Chondrocyte (in vitro differentiated cells): ENCODE results near the gene NUP210. TPM values are rescaled to one million over a fixed set of nuclear protein-coding genes. Genes with fewer than 3 reads are reported as not detected.

Experiments
- DNase-seq: peaks from one replicate; pipeline ENCODE4 v3.0.0; 2021; ENCODE audit warnings: mixed read lengths, low spot score
- H3K27ac Mint-ChIP-seq: one replicate; pipeline ENCODE4 v1.8.0; 2021; ENCODE audit warnings: mild to moderate bottlenecking, moderate library complexity, mixed read lengths; ENCODE audit not compliant: unreplicated experiment
- H3K27me3 Mint-ChIP-seq: 2 replicates; pipeline ENCODE4 v1.8.0; 2021; ENCODE audit warnings: low read depth, mixed read lengths
- H3K36me3 Mint-ChIP-seq: 2 replicates; pipeline ENCODE4 v1.8.0; 2021; ENCODE audit warnings: low read depth, mixed read lengths
- H3K4me1 Mint-ChIP-seq: 2 replicates; pipeline ENCODE4 v1.8.0; 2021; ENCODE audit warnings: low read depth, mild to moderate bottlenecking, mixed read lengths
- H3K4me3 Mint-ChIP-seq: one replicate; pipeline ENCODE4 v1.8.0; 2021; ENCODE audit warnings: mild to moderate bottlenecking, moderate library complexity, mixed read lengths; ENCODE audit not compliant: unreplicated experiment
- H3K9me3 Mint-ChIP-seq: 2 replicates; pipeline ENCODE4 v1.8.0; 2021; ENCODE audit warnings: low read depth, mixed read lengths
- CTCF ChIP-seq: fragments of 200-600 bp; sonication (generic); IDR thresholded peaks from 2 replicates; pipeline ENCODE4 v1.5.0; 2021; ENCODE audit warnings: antibody characterized with exemption, mild to moderate bottlenecking, moderate library complexity
- total RNA-seq: library from RNA; stranded (reverse); gene quantifications from 3 replicates; pipeline ENCODE4 v1.2.1, GENCODE V29; 2021

NUP210 gene
- total RNA-seq, 1 donor from 2014 or later: 0.72 TPM

- H3K4me1 Mint-ChIP-seq: peaks cover 5% of the 10 kb centered on the region
- no peak overlapping the region for H3K27ac Mint-ChIP-seq
- no peaks in the 10 kb centered on the region for H3K9me3 Mint-ChIP-seq
- TF ChIP-seq CTCF: no peak
- H3K27me3 Mint-ChIP-seq: peaks cover 30% of the 10 kb centered on the region
- DNase-seq: no peak
- H3K4me3 Mint-ChIP-seq: no peak overlapping the region
- H3K36me3 Mint-ChIP-seq: peaks cover 2% of the 10 kb centered on the region
These were observed 42.1 kb upstream of the NUP210 start for GRCh38 chr3:13462125-13462629.

- no peaks in the 10 kb centered on the region for H3K9me3 Mint-ChIP-seq
- H3K4me1 Mint-ChIP-seq: peaks cover 5% of the 10 kb centered on the region
- peaks cover 29% of the 10 kb centered on the region for H3K27me3 Mint-ChIP-seq
- H3K36me3 Mint-ChIP-seq: peaks cover 2% of the 10 kb centered on the region
- peak; percentile 77 for TF ChIP-seq CTCF
- no peak overlapping the region for H3K27ac Mint-ChIP-seq
- DNase-seq: no peak
- H3K4me3 Mint-ChIP-seq: no peak overlapping the region
These were observed 41.3 kb upstream of the NUP210 start for GRCh38 chr3:13461169-13462124.

- H3K9me3 Mint-ChIP-seq: no peaks in the 10 kb centered on the region
- H3K27me3 Mint-ChIP-seq: peaks cover 29% of the 10 kb centered on the region
- DNase-seq: no peak
- H3K27ac Mint-ChIP-seq: no peak overlapping the region
- no peak overlapping the region for H3K4me3 Mint-ChIP-seq
- peaks cover 2% of the 10 kb centered on the region for H3K36me3 Mint-ChIP-seq
- H3K4me1 Mint-ChIP-seq: peaks cover 5% of the 10 kb centered on the region
- TF ChIP-seq CTCF: no peak
These were observed 40.2 kb upstream of the NUP210 start for GRCh38 chr3:13460341-13460736.

GRCh38 chr3:13459605-13460340 is 39.7 kb upstream of the NUP210 start:
- Mint-ChIP-seq H3K27me3 (peaks cover 26% of the 10 kb centered on the region), H3K27ac (no peak overlapping the region), H3K9me3 (no peaks in the 10 kb centered on the region), H3K36me3 (peaks cover 2% of the 10 kb centered on the region), H3K4me3 (no peak overlapping the region), H3K4me1 (peaks cover 5% of the 10 kb centered on the region)
- DNase-seq: no peak
- TF ChIP-seq CTCF: no peak

GRCh38 chr3:13457593-13457992 is 37.5 kb upstream of the NUP210 start:
- Mint-ChIP-seq H3K27me3 (peaks cover 21% of the 10 kb centered on the region), H3K4me3 (no peak overlapping the region), H3K9me3 (no peaks in the 10 kb centered on the region), H3K4me1 (peaks cover 3% of the 10 kb centered on the region), H3K27ac (no peak overlapping the region), H3K36me3 (peaks cover 2% of the 10 kb centered on the region)
- DNase-seq: no peak
- no peak for TF ChIP-seq CTCF
